Measurements from ENCODE around the gene GTF2I.

DNA sequence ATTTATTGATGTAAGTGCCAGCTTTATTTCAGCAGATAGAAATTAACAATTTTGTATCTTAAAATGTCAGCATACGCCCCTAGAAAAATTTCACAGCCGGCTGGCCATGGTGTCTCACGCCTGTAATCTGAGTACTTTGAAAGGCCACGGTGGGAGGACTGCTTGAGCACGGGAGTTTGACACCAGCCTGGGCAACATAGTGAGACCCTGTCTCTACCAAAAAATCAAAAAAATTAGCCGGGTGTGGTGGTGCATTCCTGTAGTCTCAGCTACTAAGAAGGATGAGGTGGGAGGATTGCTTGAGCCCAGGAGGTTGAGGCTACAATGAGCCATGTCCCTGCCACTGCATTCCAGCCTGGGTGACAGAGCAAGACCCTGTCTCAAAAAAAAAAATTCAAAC, 14.1 kb downstream of the GTF2I start:
- TF ChIP-seq CTCF (conservative IDR thresholded peaks at IDR 0.05) (no peak), ZFX (IDR thresholded peaks at IDR 0.05) (no peak)

Data from C4-2B (cell line).